Lower leg skin (tissue), 3 donors: Measurements from ENCODE around the gene PRKAR1B.

Experiments
- CTCF ChIP-seq, 3 donors: fragments of 450-650 bp; IDR thresholded peaks; one replicate each; pipeline ENCODE4 v1.5.1; 2016; ENCODE audit warnings: antibody characterized with exemption in 3 of 3, mild to moderate bottlenecking in 3 of 3, moderate library complexity in 2 of 3
- POLR2A ChIP-seq, 2 donors: fragments of 450-650 bp; IDR thresholded peaks; one replicate each; pipeline ENCODE4 v1.6.1; 2016 to 2017; ENCODE audit warnings: antibody characterized with exemption in 2 of 2, mild to moderate bottlenecking in 1 of 2, moderate library complexity in 1 of 2

- TF ChIP-seq CTCF (IDR thresholded peaks at IDR 0.05), result no peak
- TF ChIP-seq POLR2A (IDR thresholded peaks at IDR 0.05), result no peak
These were observed 113.5 kb downstream of the PRKAR1B start for GRCh38 chr7:613442-614140.
